ENCODE measurements around the gene IFNAR2.
"Not testable (repeated sequence)": the region's sequence is repeated elsewhere in the genome, so short reads cannot be mapped to it uniquely, and the experiment has no call there.

GRCh38 chr21:33225376-33225775, 4.4 kb upstream of the IFNAR2 start:
- TF ChIP-seq CTCF (IDR thresholded peaks at IDR 0.05; ENCODE audit: low read length); EZH2phosphoT487 (IDR thresholded peaks at IDR 0.05; ENCODE audit: low read length); EZH2 (optimal IDR thresholded peaks at IDR 0.05; ENCODE audit: low read depth, low read length): not testable (repeated sequence)

Measured in MM.1S (cell line).